ENCODE results near the gene ELL. TPM values are rescaled to one million over a fixed set of nuclear protein-coding genes. Genes with fewer than 3 reads are reported as not detected.

Gene ELL
- total RNA-seq, 1 experiment from 2014 or later = 17.0 TPM

DNA sequence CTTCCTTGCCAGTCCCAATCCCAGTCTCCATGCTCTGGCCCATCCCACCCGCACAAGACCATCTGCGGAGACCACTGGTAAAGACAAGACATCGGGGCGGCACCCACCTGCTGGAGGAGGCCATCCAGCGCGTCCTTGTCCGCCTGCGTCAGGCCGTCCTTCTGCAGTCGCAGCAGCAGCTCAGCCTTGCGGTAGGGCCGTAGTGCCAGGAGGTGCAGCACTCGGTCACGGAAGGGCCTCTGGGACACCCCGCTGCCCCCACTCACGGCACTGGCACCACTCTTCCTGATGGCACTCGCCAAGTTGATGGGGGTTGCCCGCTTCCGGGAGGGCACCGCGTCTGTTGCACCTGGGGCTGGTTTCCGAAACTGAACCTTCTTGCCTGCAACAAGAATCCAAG lies 60.4 kb downstream of the ELL start:
- Mint-ChIP-seq H3K9me3 (no peaks in the 10 kb centered on the region), H3K36me3 (ENCODE audit: insufficient read depth in 1 of 3, low read depth in 3 of 3) (peaks cover 8 to 42% (median 37%) of the 10 kb centered on the region in 3 experiments; a peak in 6 of 7 replicates), H3K27ac (peak overlapping the region in 2 of 3 experiments; percentile 28 to 70; a peak in 2 of 7 replicates), H3K4me1 (peaks cover 0 to 2% of the 10 kb centered on the region in 2 experiments; a peak in 1 of 4 replicates), H3K4me3 (no peak overlapping the region), H3K27me3 (ENCODE audit: low read depth) (no peaks in the 10 kb centered on the region; the same call in 1 of the 2 replicates)
- Histone ChIP-seq H4K5ac (ENCODE audit: insufficient read length, low read depth, low read length) (no peak overlapping the region), H3K79me2 (ENCODE audit: insufficient read depth, low read length) (no peaks in the 10 kb centered on the region), H3K27ac (ENCODE audit: insufficient read length, low read depth, low read length) (no peak overlapping the region), H3K23ac (ENCODE audit: insufficient read length, low read depth, low read length) (no peak overlapping the region), H3K4me2 (ENCODE audit: insufficient read depth, insufficient read length, low read length) (no peak overlapping the region), H3K18ac (ENCODE audit: insufficient read length, low read depth, low read length) (no peak overlapping the region), H3K27me3 (ENCODE audit: insufficient read depth, low read length) (no peaks in the 10 kb centered on the region), H3K79me1 (ENCODE audit: insufficient read depth, low read depth, low read length, poor library complexity, severe bottlenecking) (no peaks in the 10 kb centered on the region), H3K23me2 (ENCODE audit: insufficient read length, low read depth, low read length, poor library complexity, severe bottlenecking) (no peaks in the 10 kb centered on the region), H4K20me1 (ENCODE audit: control insufficient read depth, insufficient read depth, insufficient read length) (no peaks in the 10 kb centered on the region), H3K4ac (ENCODE audit: low read depth, low read length) (no peak overlapping the region), H3K4me1 (ENCODE audit: insufficient read depth, low read length) (no peaks in the 10 kb centered on the region), H4K8ac (replicated peaks; ENCODE audit: insufficient read length, low read depth, low read length) (no peak overlapping the region), H2AK5ac (ENCODE audit: insufficient read length, low read length) (no peak overlapping the region), H3T11ph (ENCODE audit: low read length) (no peak overlapping the region), H4K91ac (ENCODE audit: insufficient read length, low read depth, low read length) (no peak overlapping the region), H3K14ac (ENCODE audit: insufficient read depth, low read length) (no peak overlapping the region), H2AFZ (ENCODE audit: low read length) (no peak overlapping the region), H2BK120ac (ENCODE audit: low read depth, low read length, poor library complexity, severe bottlenecking) (no peak overlapping the region), H2BK12ac (ENCODE audit: insufficient read length, low read depth, low read length) (no peak overlapping the region), H2BK5ac (ENCODE audit: insufficient read length, low read length) (no peak overlapping the region), H3K9ac (ENCODE audit: extremely low read depth, insufficient read length, low read length) (no peak overlapping the region), H3K9me3 (ENCODE audit: control insufficient read depth, low read depth, low read length) (no peaks in the 10 kb centered on the region), H3K56ac (ENCODE audit: insufficient read length, low read depth, low read length) (no peak overlapping the region), H2BK20ac (ENCODE audit: low read depth, low read length, poor library complexity, severe bottlenecking) (no peak overlapping the region), H2BK15ac (ENCODE audit: low read depth, low read length) (no peak overlapping the region)
- WGBS (ENCODE audit: extremely low coverage, insufficient read length, low lambda C conversion rate) = no CpG with 5 or more reads among the region's 22 CpGs
- DNase-seq = no peak
- TF ChIP-seq, protein P1, sequence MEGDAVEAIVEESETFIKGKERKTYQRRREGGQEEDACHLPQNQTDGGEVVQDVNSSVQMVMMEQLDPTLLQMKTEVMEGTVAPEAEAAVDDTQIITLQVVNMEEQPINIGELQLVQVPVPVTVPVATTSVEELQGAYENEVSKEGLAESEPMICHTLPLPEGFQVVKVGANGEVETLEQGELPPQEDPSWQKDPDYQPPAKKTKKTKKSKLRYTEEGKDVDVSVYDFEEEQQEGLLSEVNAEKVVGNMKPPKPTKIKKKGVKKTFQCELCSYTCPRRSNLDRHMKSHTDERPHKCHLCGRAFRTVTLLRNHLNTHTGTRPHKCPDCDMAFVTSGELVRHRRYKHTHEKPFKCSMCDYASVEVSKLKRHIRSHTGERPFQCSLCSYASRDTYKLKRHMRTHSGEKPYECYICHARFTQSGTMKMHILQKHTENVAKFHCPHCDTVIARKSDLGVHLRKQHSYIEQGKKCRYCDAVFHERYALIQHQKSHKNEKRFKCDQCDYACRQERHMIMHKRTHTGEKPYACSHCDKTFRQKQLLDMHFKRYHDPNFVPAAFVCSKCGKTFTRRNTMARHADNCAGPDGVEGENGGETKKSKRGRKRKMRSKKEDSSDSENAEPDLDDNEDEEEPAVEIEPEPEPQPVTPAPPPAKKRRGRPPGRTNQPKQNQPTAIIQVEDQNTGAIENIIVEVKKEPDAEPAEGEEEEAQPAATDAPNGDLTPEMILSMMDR (conservative IDR thresholded peaks at IDR 0.05) = no peak
